ENCODE data around the gene SLC7A11. TPM values are rescaled to one million over a fixed set of nuclear protein-coding genes. Genes with fewer than 3 reads are reported as not detected.
A peak's percentile ranks its signal among the peaks of the same experiment; 100 is the strongest.
"Not testable (repeated sequence)": the region's sequence is repeated elsewhere in the genome, so short reads cannot be mapped to it uniquely, and the experiment has no call there.

Gene SLC7A11
- total and polyA plus RNA-seq, 2 experiments from 2014 or later, result 0.40 to 1.3 TPM

GRCh38 chr4:138239491-138239890 is 2.7 kb downstream of the SLC7A11 start:
- TF ChIP-seq CTCF (IDR thresholded peaks at IDR 0.05; ENCODE audit: low read depth, low read length), result no peak
- Histone ChIP-seq H3K27me3 (no peaks in the 10 kb centered on the region), H3K4me3 (no peak overlapping the region), H3K4me1 (ENCODE audit: low read depth) (peaks cover 17% of the 10 kb centered on the region), H3K27ac (no peak overlapping the region), H3K36me3 (no peaks in the 10 kb centered on the region), H3K9me3 (ENCODE audit: low read depth) (no peaks in the 10 kb centered on the region)
- no peak for DNase-seq (ENCODE audit: low read depth in 1 of 2, low spot score in 1 of 2)

DNA sequence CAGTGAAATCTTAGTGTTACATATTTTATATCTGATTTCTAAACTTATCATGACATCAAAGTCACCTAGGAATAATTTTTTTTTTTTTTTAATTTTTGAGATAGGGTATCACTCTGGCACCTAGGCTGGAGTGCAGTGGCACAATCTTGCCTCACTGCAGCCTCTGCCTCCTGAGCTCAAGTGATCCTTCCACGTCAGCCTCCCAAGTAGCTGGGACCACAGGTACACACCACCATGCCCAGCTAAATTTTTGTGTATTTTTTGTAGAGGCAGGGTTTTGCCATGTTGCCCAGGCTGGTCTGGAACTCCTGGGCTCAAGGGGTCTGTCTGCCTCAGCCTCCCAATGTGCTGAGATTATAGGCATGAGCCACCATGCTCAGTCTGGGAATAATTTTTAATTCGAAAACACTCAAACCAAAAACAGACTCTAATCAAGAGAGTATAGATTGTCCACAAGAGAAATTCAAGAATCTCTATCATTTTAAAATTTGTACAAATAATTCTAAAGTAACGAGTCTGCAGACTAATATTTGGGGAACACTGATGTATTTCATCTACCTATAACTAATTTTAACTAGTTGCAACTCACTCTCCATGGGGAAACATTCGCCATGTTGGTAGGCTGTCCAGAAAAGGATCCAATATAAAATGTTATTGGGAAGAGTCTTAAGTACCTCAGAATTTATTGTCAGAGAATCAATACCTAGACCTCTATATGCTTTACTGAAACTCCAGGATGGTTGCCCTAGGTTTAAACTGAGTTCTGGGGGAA is 3.4 kb downstream of the SLC7A11 start:
- no peak overlapping the region for H3K4me3 ChIP-seq

GRCh38 chr4:138237132-138237531 is 5.0 kb downstream of the SLC7A11 start:
- not testable (repeated sequence) for DNase-seq (ENCODE audit: low read depth in 1 of 2, low spot score in 1 of 2); H3K4me1 ChIP-seq (ENCODE audit: low read depth); H3K9me3 ChIP-seq (ENCODE audit: low read depth)

More for the DNA sequence above, 3.4 kb downstream of the SLC7A11 start:
- Histone ChIP-seq H3K27ac (no peak overlapping the region), H3K9me3 (ENCODE audit: low read depth) (no peaks in the 10 kb centered on the region), H3K27me3 (no peaks in the 10 kb centered on the region), H3K4me1 (ENCODE audit: low read depth) (peaks cover 17% of the 10 kb centered on the region), H3K36me3 (no peaks in the 10 kb centered on the region)
- no peak for DNase-seq (ENCODE audit: low read depth in 1 of 2, low spot score in 1 of 2)
- TF ChIP-seq CTCF (IDR thresholded peaks at IDR 0.05; ENCODE audit: low read depth, low read length), result no peak

DNA sequence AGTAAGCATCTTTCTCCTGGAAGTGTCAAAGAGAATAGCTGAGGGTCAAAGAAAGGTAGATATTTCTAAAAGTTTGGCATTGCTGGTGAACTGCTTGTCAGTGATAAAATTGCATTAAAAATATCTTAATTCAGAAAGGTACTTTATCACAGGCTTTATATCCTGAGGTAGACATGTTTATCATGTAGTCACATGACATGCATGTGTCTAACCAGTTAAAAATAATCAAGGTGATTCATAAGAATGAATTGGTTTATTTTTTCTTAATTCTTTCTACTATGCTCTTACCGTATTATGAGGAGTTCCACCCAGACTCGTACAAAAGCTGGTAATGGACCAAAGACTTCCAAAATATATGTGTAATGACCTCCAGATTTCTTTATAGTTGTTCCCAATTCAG is 6.1 kb downstream of the SLC7A11 start:
- Histone ChIP-seq H3K27ac (no peak overlapping the region), H3K4me3 (no peak overlapping the region), H3K9me3 (ENCODE audit: low read depth) (no peaks in the 10 kb centered on the region), H3K27me3 (no peaks in the 10 kb centered on the region), H3K4me1 (ENCODE audit: low read depth) (no peaks in the 10 kb centered on the region), H3K36me3 (no peaks in the 10 kb centered on the region)
- no peak for TF ChIP-seq CTCF (IDR thresholded peaks at IDR 0.05; ENCODE audit: low read depth, low read length)
- no peak for DNase-seq (ENCODE audit: low read depth in 1 of 2, low spot score in 1 of 2)

More at GRCh38 chr4:138237132-138237531, 5.0 kb downstream of the SLC7A11 start:
- H3K27me3 ChIP-seq, H3K27ac ChIP-seq, H3K36me3 ChIP-seq, H3K4me3 ChIP-seq: not testable (repeated sequence)

GRCh38 chr4:138235419-138235952 is 6.7 kb downstream of the SLC7A11 start:
- Histone ChIP-seq H3K4me3 (no peak overlapping the region), H3K27ac (no peak overlapping the region), H3K27me3 (no peaks in the 10 kb centered on the region), H3K36me3 (no peaks in the 10 kb centered on the region), H3K4me1 (ENCODE audit: low read depth) (no peaks in the 10 kb centered on the region), H3K9me3 (ENCODE audit: low read depth) (no peaks in the 10 kb centered on the region)
- TF ChIP-seq CTCF (IDR thresholded peaks at IDR 0.05; ENCODE audit: low read depth, low read length), result no peak
- peak in 1 of 2 donors; percentile 83 for DNase-seq (ENCODE audit: low read depth in 1 of 2, low spot score in 1 of 2)

GRCh38 chr4:138234248-138234647 is 7.9 kb downstream of the SLC7A11 start:
- no peaks in the 10 kb centered on the region for H3K27me3 ChIP-seq
- no peak for TF ChIP-seq CTCF (IDR thresholded peaks at IDR 0.05; ENCODE audit: low read depth, low read length)
- H3K27ac ChIP-seq, result no peak overlapping the region
- H3K36me3 ChIP-seq, result no peaks in the 10 kb centered on the region
- no peaks in the 10 kb centered on the region for H3K4me1 ChIP-seq (ENCODE audit: low read depth)
- no peaks in the 10 kb centered on the region for H3K9me3 ChIP-seq (ENCODE audit: low read depth)
- DNase-seq (ENCODE audit: low read depth in 1 of 2, low spot score in 1 of 2), result no peak
- H3K4me3 ChIP-seq, result no peak overlapping the region

All from cardiac muscle cell (in vitro differentiated cells and primary cell).